Osteoblast (primary cell): ENCODE results near the gene SORCS2. TPM values are rescaled to one million over a fixed set of nuclear protein-coding genes. Genes with fewer than 3 reads are reported as not detected.

Experiments used
- DNase-seq: peaks from one replicate; pipeline ENCODE4 v3.0.0; 2011; ENCODE audit warnings: low spot score, mixed read lengths; ENCODE audit not compliant: insufficient read length; ENCODE audit errors: missing footprints
- H2AFZ ChIP-seq: 2 replicates; pipeline ENCODE4 v1.6.0; 2011; ENCODE audit warnings: mild to moderate bottlenecking, low read length
- H3K27ac ChIP-seq: 2 replicates; pipeline ENCODE4 v1.5.1; 2011; ENCODE audit warnings: mild to moderate bottlenecking, low read depth, low read length, moderate library complexity
- H3K27me3 ChIP-seq: 2 replicates; pipeline ENCODE4 v1.6.0; 2012; ENCODE audit warnings: mild to moderate bottlenecking, control low read depth, inconsistent platforms, low read length, moderate library complexity; ENCODE audit not compliant: insufficient read depth
- H3K36me3 ChIP-seq: 2 replicates; pipeline ENCODE4 v1.5.1; 2011; ENCODE audit warnings: mild to moderate bottlenecking, low read length, control low read depth, moderate library complexity; ENCODE audit not compliant: insufficient read depth
- H3K4me1 ChIP-seq: 2 replicates; pipeline ENCODE4 v1.5.1; 2011; ENCODE audit warnings: mild to moderate bottlenecking, low read length, control low read depth, moderate library complexity; ENCODE audit not compliant: insufficient read depth
- H3K4me2 ChIP-seq: 2 replicates; pipeline ENCODE4 v1.6.0; 2011; ENCODE audit warnings: mild to moderate bottlenecking, low read length; ENCODE audit not compliant: insufficient read depth
- H3K4me3 ChIP-seq: fragments of 200-600 bp; sonication (generic); 3 replicates; pipeline ENCODE4 v1.5.1; 2012; ENCODE audit warnings: mild to moderate bottlenecking, low read length, inconsistent platforms; ENCODE audit not compliant: insufficient read depth
- H3K79me2 ChIP-seq: 2 replicates; pipeline ENCODE4 v1.6.0; 2012; ENCODE audit warnings: mild to moderate bottlenecking, low read length, control low read depth, inconsistent platforms; ENCODE audit not compliant: insufficient read depth
- H3K9me3 ChIP-seq: 2 replicates; pipeline ENCODE4 v1.5.1; 2011; ENCODE audit warnings: low read depth, low read length, control low read depth
- H4K20me1 ChIP-seq: 2 replicates; pipeline ENCODE4 v1.6.0; 2012; ENCODE audit warnings: mild to moderate bottlenecking, low read length, control low read depth; ENCODE audit not compliant: insufficient read depth
- CTCF ChIP-seq: IDR thresholded peaks from 2 replicates; pipeline ENCODE4 v1.5.1; 2011; ENCODE audit warnings: mild to moderate bottlenecking, low read depth, low read length, moderate library complexity; ENCODE audit errors: extremely low read depth
- total RNA-seq: library from RNA; depleted of rRNA; stranded (reverse); fragments of >200 nt; gene quantifications from 2 replicates; pipeline ENCODE4 v1.2.3, GENCODE V29; 2012

The SORCS2 gene
- total RNA-seq, 1 donor = 9.0 TPM

- H3K4me3 ChIP-seq = no peak overlapping the region
- H3K27me3 ChIP-seq = peaks cover 15% of the 10 kb centered on the region
- no peak overlapping the region for H3K4me2 ChIP-seq
- H3K79me2 ChIP-seq = no peaks in the 10 kb centered on the region
- H3K36me3 ChIP-seq = no peaks in the 10 kb centered on the region
- no peak overlapping the region for H3K27ac ChIP-seq
- no peaks in the 10 kb centered on the region for H4K20me1 ChIP-seq
- no peak overlapping the region for H2AFZ ChIP-seq
- TF ChIP-seq CTCF = no peak
- peak; percentile 51 for DNase-seq
- no peaks in the 10 kb centered on the region for H3K9me3 ChIP-seq
- H3K4me1 ChIP-seq = no peaks in the 10 kb centered on the region
These were observed 426.0 kb downstream of the SORCS2 start for GRCh38 chr4:7618361-7618760.

GRCh38 chr4:7620086-7620813 is 427.9 kb downstream of the SORCS2 start:
- peak; percentile 76 for DNase-seq
- no peak overlapping the region for H3K4me3 ChIP-seq
- no peak for TF ChIP-seq CTCF
- H3K4me2 ChIP-seq = no peak overlapping the region
- H3K4me1 ChIP-seq = peaks cover 7% of the 10 kb centered on the region
- H3K36me3 ChIP-seq = no peaks in the 10 kb centered on the region
- no peaks in the 10 kb centered on the region for H4K20me1 ChIP-seq
- no peak overlapping the region for H2AFZ ChIP-seq
- no peaks in the 10 kb centered on the region for H3K9me3 ChIP-seq
- H3K27ac ChIP-seq = no peak overlapping the region
- peaks cover 18% of the 10 kb centered on the region for H3K27me3 ChIP-seq
- H3K79me2 ChIP-seq = no peaks in the 10 kb centered on the region

GRCh38 chr4:7620814-7621176 is 428.5 kb downstream of the SORCS2 start:
- Histone ChIP-seq H3K27me3 (peaks cover 18% of the 10 kb centered on the region), H3K4me3 (no peak overlapping the region), H3K4me1 (peaks cover 12% of the 10 kb centered on the region), H3K9me3 (no peaks in the 10 kb centered on the region), H3K4me2 (no peak overlapping the region), H4K20me1 (no peaks in the 10 kb centered on the region), H3K36me3 (no peaks in the 10 kb centered on the region), H2AFZ (no peak overlapping the region), H3K27ac (no peak overlapping the region), H3K79me2 (no peaks in the 10 kb centered on the region)
- TF ChIP-seq CTCF = no peak
- peak; percentile 26 for DNase-seq

GRCh38 chr4:7621252-7622035 is 429.1 kb downstream of the SORCS2 start:
- Histone ChIP-seq H3K36me3 (no peaks in the 10 kb centered on the region), H2AFZ (no peak overlapping the region), H3K4me2 (no peak overlapping the region), H3K4me3 (no peak overlapping the region), H3K4me1 (peaks cover 12% of the 10 kb centered on the region), H3K79me2 (no peaks in the 10 kb centered on the region), H3K9me3 (no peaks in the 10 kb centered on the region), H3K27ac (no peak overlapping the region), H4K20me1 (no peaks in the 10 kb centered on the region), H3K27me3 (peaks cover 18% of the 10 kb centered on the region)
- DNase-seq = peak; percentile 48
- no peak for TF ChIP-seq CTCF
